Mesenchymal stem cell (in vitro differentiated cells and primary cell): ENCODE results near the gene INSRR.

ENCODE experiments used
- DNase-seq: peaks from one replicate; pipeline ENCODE4 v3.0.0-alpha.2; 2013
- H2AFZ ChIP-seq: one replicate; pipeline ENCODE4 v1.6.1; 2013; ENCODE audit warnings: low read depth, mild to moderate bottlenecking, control low read depth, inconsistent platforms, low read length, moderate library complexity
- H2AK5ac ChIP-seq: 2 replicates; pipeline ENCODE4 v1.6.1; 2013; ENCODE audit warnings: low read length, moderate library complexity, mild to moderate bottlenecking, inconsistent platforms; ENCODE audit not compliant: severe bottlenecking
- H2BK120ac ChIP-seq: one replicate; pipeline ENCODE4 v1.6.1; 2013; ENCODE audit warnings: low read depth, mild to moderate bottlenecking, inconsistent platforms, low read length, moderate library complexity
- H2BK12ac ChIP-seq, 2 experiments: one replicate each; pipeline ENCODE4 v1.6.1; 2013; ENCODE audit warnings: inconsistent platforms in 2 of 2, low read length in 2 of 2, mild to moderate bottlenecking in 2 of 2, moderate library complexity in 2 of 2, control low read depth in 1 of 2
- H2BK15ac ChIP-seq: one replicate; pipeline ENCODE4 v1.6.1; 2013; ENCODE audit warnings: mild to moderate bottlenecking, low read depth, inconsistent platforms; ENCODE audit not compliant: poor library complexity, severe bottlenecking
- H2BK5ac ChIP-seq: 2 replicates; pipeline ENCODE4 v1.6.1; 2013; ENCODE audit warnings: low read depth, mild to moderate bottlenecking, low read length, control low read depth, inconsistent platforms; ENCODE audit not compliant: poor library complexity, severe bottlenecking
- H3K14ac ChIP-seq, 2 experiments: one replicate each; pipeline ENCODE4 v1.6.1; 2013; ENCODE audit warnings: inconsistent platforms in 2 of 2, low read length in 2 of 2, control low read depth in 1 of 2, mild to moderate bottlenecking in 1 of 2, moderate library complexity in 1 of 2
- H3K18ac ChIP-seq, 2 experiments: one replicate each; pipeline ENCODE4 v1.6.1; 2013; ENCODE audit warnings: inconsistent platforms in 2 of 2, low read length in 2 of 2, control low read depth in 1 of 2, low read depth in 1 of 2, mild to moderate bottlenecking in 1 of 2
- H3K23ac ChIP-seq, 2 experiments: one replicate each; pipeline ENCODE4 v1.6.1; 2013; ENCODE audit warnings: inconsistent platforms in 2 of 2, low read length in 2 of 2, mild to moderate bottlenecking in 2 of 2, moderate library complexity in 2 of 2, control low read depth in 1 of 2
- H3K27ac ChIP-seq: 2 replicates; pipeline ENCODE4 v1.5.1; 2013; ENCODE audit warnings: mild to moderate bottlenecking, moderate library complexity, low read length, control low read depth, inconsistent platforms; ENCODE audit not compliant: poor library complexity, severe bottlenecking
- H3K27me3 ChIP-seq, 2 experiments: 2 replicates each; pipeline versions ENCODE4 v1.6.1 to v1.7.0; 2013; ENCODE audit warnings: low read length in 2 of 2, mild to moderate bottlenecking in 2 of 2, moderate library complexity in 2 of 2, control low read depth in 1 of 2, inconsistent platforms in 1 of 2; ENCODE audit not compliant: control insufficient read depth in 1 of 2, insufficient read depth in 1 of 2
- H3K36me3 ChIP-seq, 2 experiments: 2 replicates each; pipeline versions ENCODE4 v1.6.1 to v1.7.0; 2013; ENCODE audit warnings: low read length in 2 of 2, control low read depth in 1 of 2, inconsistent platforms in 1 of 2, low read depth in 1 of 2, mild to moderate bottlenecking in 1 of 2; ENCODE audit not compliant: insufficient read depth in 2 of 2, control insufficient read depth in 1 of 2
- H3K4ac ChIP-seq, 2 experiments: one replicate each; pipeline ENCODE4 v1.6.1; 2013; ENCODE audit warnings: inconsistent platforms in 2 of 2, low read length in 2 of 2, mild to moderate bottlenecking in 2 of 2, moderate library complexity in 2 of 2, control low read depth in 1 of 2, low read depth in 1 of 2
- H3K4me1 ChIP-seq: 2 replicates; pipeline ENCODE4 v1.6.1; 2013; ENCODE audit warnings: low read depth, low read length, control low read depth; ENCODE audit not compliant: control insufficient read depth, insufficient read depth
- H3K4me2 ChIP-seq: 2 replicates; pipeline ENCODE4 v1.6.1; 2013; ENCODE audit warnings: low read length, mild to moderate bottlenecking, inconsistent platforms; ENCODE audit not compliant: poor library complexity, severe bottlenecking
- H3K4me3 ChIP-seq, 2 experiments: 2 replicates each; pipeline versions ENCODE4 v1.5.1 to v1.7.0; 2013; ENCODE audit warnings: low read length in 2 of 2, mild to moderate bottlenecking in 2 of 2, control low read depth in 1 of 2, low read depth in 1 of 2; ENCODE audit not compliant: insufficient read depth in 1 of 2
- H3K79me1 ChIP-seq: replicated peaks from 2 replicates; pipeline ENCODE4 v1.6.1; 2013; ENCODE audit warnings: mild to moderate bottlenecking, control low read depth, low read length, inconsistent platforms; ENCODE audit not compliant: poor library complexity, severe bottlenecking
- H3K9ac ChIP-seq: 2 replicates; pipeline ENCODE4 v1.7.0; 2013; ENCODE audit warnings: mild to moderate bottlenecking, low read length, moderate library complexity
- H3K9me3 ChIP-seq: 2 replicates; pipeline ENCODE4 v1.7.0; 2013; ENCODE audit warnings: mild to moderate bottlenecking, low read length; ENCODE audit not compliant: control insufficient read depth
- H4K8ac ChIP-seq: one replicate; pipeline ENCODE4 v1.6.1; 2013; ENCODE audit warnings: inconsistent platforms, mild to moderate bottlenecking, low read length, moderate library complexity
- H4K91ac ChIP-seq: one replicate; pipeline ENCODE4 v1.6.1; 2013; ENCODE audit warnings: mild to moderate bottlenecking, low read length, inconsistent platforms
- WGBS: methylation state at CpG from one replicate; pipeline ENCODE4 v1.1.7; 2013; ENCODE audit warnings: mixed read lengths; 5-methylcytosine and 5-hydroxymethylcytosine counted together

INSRR gene

DNA sequence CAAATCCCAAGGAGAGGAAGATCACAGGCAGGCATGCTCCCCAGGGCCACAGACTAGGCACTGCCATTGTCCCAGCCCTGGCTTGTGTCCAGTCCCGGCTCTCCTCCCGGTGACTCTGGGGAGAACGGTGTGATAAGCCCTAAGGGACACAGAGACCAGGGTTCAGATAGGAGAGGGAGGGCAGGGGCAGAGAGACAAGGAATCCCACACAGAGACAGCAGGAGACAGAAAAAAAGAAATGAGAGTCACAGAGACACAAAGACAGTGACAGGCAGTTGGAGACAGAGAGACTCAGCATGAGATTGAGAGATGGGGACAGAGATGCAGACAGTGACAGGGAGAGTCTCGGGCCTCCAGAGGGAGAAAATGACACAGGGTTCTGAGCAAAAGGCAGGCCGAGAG lies 361 bp downstream of the INSRR start:
- Histone ChIP-seq H3K27ac (no peak overlapping the region), H2BK12ac (no peak overlapping the region), H3K4me1 (peaks cover 26% of the 10 kb centered on the region), H2BK5ac (no peak overlapping the region), H2AFZ (no peak overlapping the region), H3K36me3 (peaks cover 0 to 4% of the 10 kb centered on the region in 2 experiments), H4K91ac (no peak overlapping the region), H3K23ac (peak overlapping the region; percentile 15 to 57), H3K27me3 (peaks cover 78 to 83% of the 10 kb centered on the region in 2 experiments), H2AK5ac (no peak overlapping the region), H2BK15ac (peak overlapping the region; percentile 37), H3K14ac (no peak overlapping the region), H3K79me1 (no peaks in the 10 kb centered on the region), H3K4me3 (no peak overlapping the region), H2BK120ac (no peak overlapping the region), H3K9ac (peak overlapping the region; percentile 22), H3K4me2 (peak overlapping the region; percentile 62), H4K8ac (no peak overlapping the region), H3K18ac (no peak overlapping the region), H3K4ac (no peak overlapping the region), H3K9me3 (no peaks in the 10 kb centered on the region)
- WGBS, result 26% methylated on average over 5 of the region's 5 CpGs
- DNase-seq, result no peak

DNA sequence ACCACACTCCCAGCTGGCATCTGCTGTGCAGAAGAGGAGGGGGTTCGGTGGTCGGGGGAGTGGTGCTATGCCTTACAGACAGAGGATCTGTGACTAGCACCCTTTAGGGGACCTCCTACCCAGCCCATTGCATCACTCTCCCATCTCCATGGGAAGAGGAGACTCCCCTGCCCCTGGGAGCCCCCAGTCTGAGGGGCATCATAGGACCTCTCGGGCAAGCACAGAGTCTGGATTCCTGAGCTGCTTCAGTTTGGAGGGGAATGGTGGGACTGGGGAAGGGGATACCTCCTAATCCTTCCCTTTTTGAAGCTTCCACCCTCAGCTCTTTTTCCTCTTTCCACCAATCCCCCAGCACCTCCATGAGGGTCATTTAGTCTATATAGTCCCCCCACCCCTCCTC lies 1.4 kb downstream of the INSRR start:
- no peak overlapping the region for H2BK12ac ChIP-seq
- no peak overlapping the region for H2BK5ac ChIP-seq
- no peaks in the 10 kb centered on the region for H3K79me1 ChIP-seq
- no peak overlapping the region for H2AFZ ChIP-seq
- DNase-seq, result no peak
- H3K18ac ChIP-seq, result no peak overlapping the region
- no peak overlapping the region for H3K14ac ChIP-seq
- no peak overlapping the region for H3K27ac ChIP-seq
- 77% methylated on average over 3 of the region's 3 CpGs for WGBS
- no peak overlapping the region for H3K23ac ChIP-seq
- no peak overlapping the region for H3K4me2 ChIP-seq
- peaks cover 0 to 6% of the 10 kb centered on the region in 2 experiments for H3K36me3 ChIP-seq
- H2AK5ac ChIP-seq, result no peak overlapping the region
- H2BK120ac ChIP-seq, result no peak overlapping the region
- no peak overlapping the region for H4K91ac ChIP-seq
- H3K4me3 ChIP-seq, result no peak overlapping the region
- no peak overlapping the region for H3K9ac ChIP-seq
- no peak overlapping the region for H2BK15ac ChIP-seq
- H3K4me1 ChIP-seq, result peaks cover 29% of the 10 kb centered on the region
- H3K27me3 ChIP-seq, result peaks cover 77 to 79% of the 10 kb centered on the region in 2 experiments
- H3K4ac ChIP-seq, result no peak overlapping the region
- H4K8ac ChIP-seq, result no peak overlapping the region
- H3K9me3 ChIP-seq, result no peaks in the 10 kb centered on the region

DNA sequence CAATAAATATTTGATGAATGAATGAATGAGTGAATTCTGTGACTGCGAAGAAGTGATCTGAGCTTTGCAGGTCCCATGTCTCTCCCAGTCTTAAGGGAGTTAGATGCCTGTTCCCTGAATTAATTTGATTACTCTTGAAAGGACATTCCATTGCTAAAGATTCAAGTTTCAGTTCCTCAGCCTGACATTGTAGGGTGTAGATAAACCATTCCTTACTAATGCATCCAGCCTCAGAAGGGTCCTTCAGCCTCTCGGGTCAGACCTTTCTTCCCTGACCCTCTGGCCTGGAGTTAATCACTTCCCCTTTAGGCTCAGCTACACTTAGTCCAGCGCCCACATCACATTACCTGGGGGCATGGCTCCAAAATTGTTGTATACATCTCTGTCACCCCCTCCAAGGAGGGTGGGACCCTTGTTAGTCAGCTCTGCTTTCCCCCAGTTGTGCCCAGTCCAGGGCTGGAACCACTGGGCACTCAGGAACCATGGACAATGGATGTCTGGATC lies 2.6 kb downstream of the INSRR start:
- Histone ChIP-seq H3K18ac (no peak overlapping the region), H3K9ac (no peak overlapping the region)

DNA sequence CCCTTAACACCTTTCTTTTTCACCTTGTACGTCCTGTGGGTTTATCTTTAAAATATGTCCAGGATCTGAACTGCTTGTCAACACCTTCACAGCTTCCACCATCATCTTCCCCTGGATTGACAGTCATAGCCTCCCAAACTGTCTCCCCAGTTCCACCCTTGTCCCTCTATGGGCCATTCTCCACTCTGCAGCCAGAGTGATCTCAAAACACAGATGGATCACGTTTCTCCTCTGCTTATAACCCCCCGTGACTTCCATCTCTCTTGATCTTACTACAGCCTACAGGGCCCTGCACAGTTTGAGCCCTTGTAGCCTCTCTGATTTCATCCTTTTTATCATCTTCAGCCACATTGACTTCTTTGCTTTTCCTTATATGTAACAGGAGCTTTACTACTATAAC lies 4.3 kb downstream of the INSRR start:
- Histone ChIP-seq H3K4ac (no peak overlapping the region), H3K4me2 (no peak overlapping the region), H4K8ac (no peak overlapping the region), H3K9ac (no peak overlapping the region), H3K4me1 (peaks cover 24% of the 10 kb centered on the region), H3K4me3 (no peak overlapping the region), H2BK120ac (no peak overlapping the region), H2AK5ac (no peak overlapping the region), H3K9me3 (no peaks in the 10 kb centered on the region), H3K79me1 (no peaks in the 10 kb centered on the region), H3K27ac (no peak overlapping the region), H2BK15ac (no peak overlapping the region), H3K14ac (no peak overlapping the region), H4K91ac (no peak overlapping the region), H2BK5ac (no peak overlapping the region), H3K18ac (no peak overlapping the region), H2BK12ac (no peak overlapping the region), H3K23ac (no peak overlapping the region), H2AFZ (no peak overlapping the region), H3K27me3 (peaks cover 61 to 63% of the 10 kb centered on the region in 2 experiments), H3K36me3 (peaks cover 0 to 9% of the 10 kb centered on the region in 2 experiments)
- no peak for DNase-seq
- WGBS, result 58% methylated on average over 3 of the region's 3 CpGs

More for the DNA sequence above, 2.6 kb downstream of the INSRR start:
- H4K91ac ChIP-seq, result no peak overlapping the region
- H2AFZ ChIP-seq, result no peak overlapping the region
- H3K36me3 ChIP-seq, result peaks cover 0 to 9% of the 10 kb centered on the region in 2 experiments
- H3K14ac ChIP-seq, result no peak overlapping the region
- no peaks in the 10 kb centered on the region for H3K79me1 ChIP-seq
- no peak for DNase-seq
- no peak overlapping the region for H2BK15ac ChIP-seq
- no peak overlapping the region for H3K4me2 ChIP-seq
- H3K4me3 ChIP-seq, result no peak overlapping the region
- H3K4ac ChIP-seq, result no peak overlapping the region
- peaks cover 69 to 72% of the 10 kb centered on the region in 2 experiments for H3K27me3 ChIP-seq
- WGBS, result 67% methylated on average over 3 of the region's 3 CpGs
- H3K9me3 ChIP-seq, result no peaks in the 10 kb centered on the region
- peaks cover 38% of the 10 kb centered on the region for H3K4me1 ChIP-seq
- no peak overlapping the region for H4K8ac ChIP-seq
- H2BK5ac ChIP-seq, result no peak overlapping the region
- H3K27ac ChIP-seq, result no peak overlapping the region
- no peak overlapping the region for H2BK120ac ChIP-seq
- H2BK12ac ChIP-seq, result no peak overlapping the region
- H3K23ac ChIP-seq, result no peak overlapping the region
- H2AK5ac ChIP-seq, result no peak overlapping the region
